Thyroid gland (tissue), 4 donors: ENCODE measurements around the gene CNTN5. TPM values are rescaled to one million over a fixed set of nuclear protein-coding genes. Genes with fewer than 3 reads are reported as not detected.

Experiments
- DNase-seq, 2 donors: peaks; one replicate each; pipeline ENCODE4 v3.0.0-alpha.2; 2019
- H3K27ac ChIP-seq, 3 donors: fragments of 200-600 bp; sonication (generic); 1 replicate in 2 of 3; 2 replicates in 1 of 3; pipeline ENCODE4 v1.5.1; 2016 to 2019; ENCODE audit warnings: mild to moderate bottlenecking in 1 of 3, moderate library complexity in 1 of 3
- H3K27me3 ChIP-seq: fragments of 200-600 bp; sonication (generic); one replicate; pipeline ENCODE4 v1.5.1; 2019
- H3K36me3 ChIP-seq, 2 donors: fragments of 200-600 bp; sonication (generic); one replicate each; pipeline ENCODE4 v1.5.1; 2016 to 2019
- H3K4me1 ChIP-seq, 2 donors: fragments of 200-600 bp; sonication (generic); one replicate each; pipeline ENCODE4 v1.5.1; 2017 to 2019
- H3K4me3 ChIP-seq, 3 donors: fragments of 200-600 bp; sonication (generic); replicated peaks in 1 of 3; 1 replicate in 2 of 3; 2 replicates in 1 of 3; pipeline ENCODE4 v1.5.1; 2016; ENCODE audit warnings: mild to moderate bottlenecking in 1 of 3
- H3K9me3 ChIP-seq: fragments of 200-600 bp; sonication (generic); one replicate; pipeline ENCODE4 v1.5.1; 2017
- POLR2A ChIP-seq, 2 donors: fragments of 450-650 bp; IDR thresholded peaks; one replicate each; pipeline ENCODE4 v1.6.1; 2017; ENCODE audit warnings: antibody characterized with exemption in 2 of 2, mild to moderate bottlenecking in 2 of 2, moderate library complexity in 1 of 2
- WGBS, 2 donors: methylation state at CpG; one replicate each; pipeline ENCODE4 v1.1.5; 2017; 5-methylcytosine and 5-hydroxymethylcytosine counted together
- intact Hi-C: fragments of 100-400 bp; cut with DNase I; formaldehyde crosslinking; loops from one replicate; pipeline ENCODE4 v1.15.1; 2023
- total RNA-seq, 4 donors: library from RNA; depleted of rRNA; stranded (reverse); fragments of >200 nt; gene quantifications; one replicate each; pipeline ENCODE4 v1.2.3, GENCODE V29; 2016
- TF ChIP-seq, protein P1 (sequence below), 6 experiments: fragments of 200-600 bp in 3 of 6; fragments of 450-650 bp in 3 of 6; sonication (generic) in 3 of 6; IDR thresholded peaks; one replicate each; pipeline ENCODE4 v1.5.1; 2016 to 2019; ENCODE audit warnings: antibody characterized with exemption in 6 of 6, mild to moderate bottlenecking in 2 of 6, inconsistent platforms in 1 of 6, moderate library complexity in 1 of 6

The CNTN5 gene
- total RNA-seq, 4 donors from 2014 or later = 1.9 to 14.3 (median 12.0) TPM

DNA sequence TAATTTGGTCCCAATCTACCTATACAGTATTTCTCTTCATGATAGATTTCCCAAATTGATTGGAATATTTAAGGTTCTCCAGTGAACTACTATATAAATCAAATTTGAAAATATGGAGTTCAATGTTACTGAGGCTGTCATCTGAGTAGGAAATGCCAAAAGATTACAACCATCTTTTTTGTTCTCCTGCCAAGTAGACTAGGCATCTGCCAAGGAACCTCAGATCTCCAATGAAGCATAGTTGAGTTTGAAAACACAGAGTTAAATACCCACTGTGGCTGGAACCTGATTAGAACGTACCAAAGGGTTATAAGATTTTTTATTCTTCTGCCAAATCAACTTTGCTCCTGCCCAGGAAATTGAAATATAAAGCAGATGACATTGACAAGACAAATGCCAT lies 330.9 kb downstream of the CNTN5 start:
- 9 to 14% methylated on average over 1 of the region's 1 CpG for WGBS, 2 donors
- no peak for TF ChIP-seq POLR2A (IDR thresholded peaks at IDR 0.05)
- TF ChIP-seq, protein P1, sequence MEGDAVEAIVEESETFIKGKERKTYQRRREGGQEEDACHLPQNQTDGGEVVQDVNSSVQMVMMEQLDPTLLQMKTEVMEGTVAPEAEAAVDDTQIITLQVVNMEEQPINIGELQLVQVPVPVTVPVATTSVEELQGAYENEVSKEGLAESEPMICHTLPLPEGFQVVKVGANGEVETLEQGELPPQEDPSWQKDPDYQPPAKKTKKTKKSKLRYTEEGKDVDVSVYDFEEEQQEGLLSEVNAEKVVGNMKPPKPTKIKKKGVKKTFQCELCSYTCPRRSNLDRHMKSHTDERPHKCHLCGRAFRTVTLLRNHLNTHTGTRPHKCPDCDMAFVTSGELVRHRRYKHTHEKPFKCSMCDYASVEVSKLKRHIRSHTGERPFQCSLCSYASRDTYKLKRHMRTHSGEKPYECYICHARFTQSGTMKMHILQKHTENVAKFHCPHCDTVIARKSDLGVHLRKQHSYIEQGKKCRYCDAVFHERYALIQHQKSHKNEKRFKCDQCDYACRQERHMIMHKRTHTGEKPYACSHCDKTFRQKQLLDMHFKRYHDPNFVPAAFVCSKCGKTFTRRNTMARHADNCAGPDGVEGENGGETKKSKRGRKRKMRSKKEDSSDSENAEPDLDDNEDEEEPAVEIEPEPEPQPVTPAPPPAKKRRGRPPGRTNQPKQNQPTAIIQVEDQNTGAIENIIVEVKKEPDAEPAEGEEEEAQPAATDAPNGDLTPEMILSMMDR (IDR thresholded peaks at IDR 0.05) = no peak
- peak in 1 of 2 donors; percentile 14 for DNase-seq
- Histone ChIP-seq H3K4me3 (no peak overlapping the region), H3K36me3 (no peaks in the 10 kb centered on the region), H3K27me3 (no peaks in the 10 kb centered on the region), H3K4me1 (peaks cover 10 to 15% of the 10 kb centered on the region in 2 donors), H3K27ac (peak overlapping the region in 2 of 3 donors; percentile 12 to 17), H3K9me3 (no peaks in the 10 kb centered on the region)
- intact Hi-C loops = no loop called here

DNA sequence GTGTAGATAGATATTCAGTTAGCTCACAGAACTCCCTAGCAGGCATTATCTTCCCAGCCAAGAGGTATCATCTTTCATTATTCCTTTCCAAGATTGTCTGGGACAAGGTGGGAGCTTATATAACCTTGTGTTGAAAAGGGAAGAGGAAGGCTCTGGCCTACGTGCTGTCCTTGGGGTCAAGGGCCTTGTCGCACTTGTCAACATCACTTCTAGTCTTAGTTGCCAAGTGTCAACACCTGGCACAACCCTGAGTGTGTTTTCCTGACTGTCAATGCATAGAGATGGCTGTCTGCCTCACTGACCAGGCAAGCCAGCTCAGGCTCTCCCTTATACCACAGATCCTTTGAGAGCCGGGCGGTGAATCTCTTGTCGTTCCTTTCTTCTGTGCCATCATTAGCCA lies 331.9 kb downstream of the CNTN5 start:
- no peak for DNase-seq
- 57 to 62% methylated on average over 5 of the region's 5 CpGs for WGBS, 2 donors

DNA sequence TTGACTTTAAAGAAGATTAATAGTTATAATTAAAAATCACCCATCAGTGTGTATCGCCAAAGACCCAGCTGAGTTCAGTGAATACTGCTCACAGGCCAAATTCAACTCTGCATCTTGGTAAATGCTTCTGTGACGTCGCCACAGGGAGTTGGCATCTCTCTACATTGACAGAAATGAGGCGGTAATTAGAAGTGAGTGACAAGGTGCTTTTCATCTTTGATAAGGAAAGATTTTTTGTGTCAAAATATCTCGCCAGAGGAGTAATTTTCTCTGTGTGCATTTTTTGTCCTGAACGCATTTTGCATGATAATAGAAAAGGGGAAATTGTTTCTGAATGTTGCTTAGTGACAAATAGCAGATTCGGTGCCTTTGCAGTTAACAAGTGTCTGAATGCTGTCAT lies 345.8 kb downstream of the CNTN5 start:
- Histone ChIP-seq H3K27me3 (no peaks in the 10 kb centered on the region), H3K27ac (no peak overlapping the region), H3K4me3 (no peak overlapping the region), H3K9me3 (no peaks in the 10 kb centered on the region), H3K36me3 (no peaks in the 10 kb centered on the region), H3K4me1 (no peaks in the 10 kb centered on the region)
- no peak for DNase-seq
- TF ChIP-seq, protein P1 (IDR thresholded peaks at IDR 0.05) = no peak
- TF ChIP-seq POLR2A (IDR thresholded peaks at IDR 0.05) = no peak
- intact Hi-C loops = no loop called here
- 91 to 95% methylated on average over 7 of the region's 7 CpGs for WGBS, 2 donors

More for the DNA sequence above, 331.9 kb downstream of the CNTN5 start:
- H3K4me3 ChIP-seq = no peak overlapping the region
- H3K36me3 ChIP-seq = no peaks in the 10 kb centered on the region
- TF ChIP-seq, protein P1 (IDR thresholded peaks at IDR 0.05) = no peak
- H3K9me3 ChIP-seq = no peaks in the 10 kb centered on the region
- peaks cover 10 to 15% of the 10 kb centered on the region in 2 donors for H3K4me1 ChIP-seq
- H3K27ac ChIP-seq = peak overlapping the region in 1 of 3 donors; percentile 30
- H3K27me3 ChIP-seq = no peaks in the 10 kb centered on the region
- intact Hi-C loops = no loop called here

DNA sequence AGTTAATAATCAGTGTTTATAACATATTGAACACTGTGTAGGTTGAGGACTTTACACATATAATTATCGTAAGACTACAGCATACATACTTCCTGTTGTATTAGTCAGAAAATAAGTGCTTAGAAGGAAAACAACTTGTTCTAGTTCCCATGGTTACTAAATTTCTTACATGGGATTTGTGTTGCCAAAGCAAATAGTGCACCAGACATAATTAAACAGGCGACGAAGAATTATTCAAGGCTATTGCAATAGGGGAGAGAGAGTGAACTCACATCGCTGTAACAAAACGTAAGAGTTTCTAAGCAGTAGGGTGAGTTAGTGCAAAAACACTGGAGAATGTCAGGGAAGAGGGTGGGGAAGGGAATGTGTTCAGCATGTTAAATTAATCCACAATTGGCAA lies 347.8 kb downstream of the CNTN5 start:
- Histone ChIP-seq H3K4me3 (no peak overlapping the region), H3K4me1 (no peaks in the 10 kb centered on the region), H3K36me3 (no peaks in the 10 kb centered on the region), H3K27ac (no peak overlapping the region), H3K27me3 (no peaks in the 10 kb centered on the region), H3K9me3 (no peaks in the 10 kb centered on the region)
- DNase-seq = no peak
- TF ChIP-seq POLR2A (IDR thresholded peaks at IDR 0.05) = no peak
- TF ChIP-seq, protein P1 (IDR thresholded peaks at IDR 0.05) = no peak
- intact Hi-C loops = no loop called here
- WGBS, 2 donors = 84 to 85% methylated on average over 5 of the region's 5 CpGs

DNA sequence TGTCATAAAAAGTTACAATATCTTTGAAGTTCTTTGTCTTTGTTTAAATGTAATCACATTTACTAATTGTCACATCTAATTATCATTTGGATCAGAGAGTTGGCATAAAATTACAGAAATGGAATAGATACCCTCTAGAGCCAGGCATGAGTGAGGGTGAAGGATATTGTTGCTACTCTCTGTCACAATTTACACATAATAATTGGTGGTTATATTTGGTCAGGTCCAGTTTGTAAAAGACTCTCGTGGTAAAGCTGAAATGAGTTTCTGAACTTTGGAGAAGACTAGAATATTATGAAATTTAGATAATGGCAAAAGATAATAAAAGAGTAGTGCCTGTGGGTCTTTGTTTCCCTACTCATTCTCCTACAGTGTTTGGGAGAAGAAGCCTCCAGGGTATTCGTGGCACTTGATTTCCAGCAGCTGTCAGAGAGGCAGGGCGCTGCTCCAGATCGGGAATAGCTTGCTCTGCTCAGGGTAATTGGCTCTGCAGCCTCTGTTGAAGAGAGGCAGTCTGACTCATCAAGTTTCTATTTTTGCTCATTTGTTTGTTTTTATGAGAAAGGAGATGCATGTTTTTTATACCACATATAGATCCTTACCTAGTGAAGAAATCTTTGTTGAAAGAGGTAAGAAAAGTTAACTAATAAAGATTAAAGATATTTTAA lies 349.9 kb downstream of the CNTN5 start:
- Histone ChIP-seq H3K36me3 (no peaks in the 10 kb centered on the region), H3K9me3 (no peaks in the 10 kb centered on the region), H3K4me1 (no peaks in the 10 kb centered on the region), H3K4me3 (no peak overlapping the region), H3K27me3 (no peaks in the 10 kb centered on the region), H3K27ac (no peak overlapping the region)
- WGBS, 2 donors = 20 to 21% methylated on average over 4 of the region's 4 CpGs
- intact Hi-C loops = no loop called here
- no peak for TF ChIP-seq POLR2A (IDR thresholded peaks at IDR 0.05)
- TF ChIP-seq, protein P1 (IDR thresholded peaks at IDR 0.05) = no peak
- peak; percentile 55 to 69 for DNase-seq
